Stimulated activated CD4-positive, alpha-beta T cell treated with anti-CD3 and anti-CD28 coated beads, Interleukin-12 subunit alpha, Interleukin-12 subunit beta, amount 100 ng/mL, for 4 hours (primary cell): ENCODE results near the gene CCDC74B.
"Not testable (repeated sequence)": the region's sequence is repeated elsewhere in the genome, so short reads cannot be mapped to it uniquely, and the experiment has no call there.

Source experiments
- DNase-seq: peaks from one replicate; pipeline ENCODE4 v3.0.0-alpha.2; 2020

Gene CCDC74B

DNA sequence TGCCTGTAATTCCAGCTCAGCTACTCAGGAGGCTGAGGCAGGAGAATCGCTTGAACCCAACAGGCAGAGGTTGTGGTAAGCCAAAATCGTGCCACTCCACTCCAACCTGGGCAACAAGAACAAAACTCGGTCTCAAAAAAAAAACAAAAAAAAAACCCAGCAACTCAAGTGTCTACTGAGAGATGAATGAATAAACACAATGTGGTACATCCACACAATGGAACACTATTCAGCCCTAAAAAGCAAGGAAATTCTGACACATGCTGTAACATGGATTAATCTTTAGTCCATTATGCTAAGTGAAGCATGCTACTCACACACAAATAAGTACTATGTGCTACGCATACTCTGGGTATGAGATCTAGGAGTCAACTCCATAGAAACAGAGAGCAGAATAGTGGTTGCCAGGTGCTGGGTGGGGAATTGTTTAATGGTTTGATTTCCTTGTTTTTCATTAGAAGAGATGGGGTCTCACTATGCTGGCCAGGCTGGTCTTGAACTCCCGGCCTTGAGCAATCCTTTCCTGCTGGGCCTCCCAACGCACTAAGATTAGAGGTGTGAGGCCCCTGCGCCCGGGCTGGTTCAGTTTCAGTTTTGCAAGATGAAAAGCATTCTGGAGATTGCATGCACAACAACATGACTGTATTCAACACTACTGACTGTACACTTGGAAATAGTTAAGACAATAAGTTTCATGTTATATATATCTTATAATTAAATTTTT lies 20.5 kb upstream of the CCDC74B start:
- DNase-seq = no peak

DNA sequence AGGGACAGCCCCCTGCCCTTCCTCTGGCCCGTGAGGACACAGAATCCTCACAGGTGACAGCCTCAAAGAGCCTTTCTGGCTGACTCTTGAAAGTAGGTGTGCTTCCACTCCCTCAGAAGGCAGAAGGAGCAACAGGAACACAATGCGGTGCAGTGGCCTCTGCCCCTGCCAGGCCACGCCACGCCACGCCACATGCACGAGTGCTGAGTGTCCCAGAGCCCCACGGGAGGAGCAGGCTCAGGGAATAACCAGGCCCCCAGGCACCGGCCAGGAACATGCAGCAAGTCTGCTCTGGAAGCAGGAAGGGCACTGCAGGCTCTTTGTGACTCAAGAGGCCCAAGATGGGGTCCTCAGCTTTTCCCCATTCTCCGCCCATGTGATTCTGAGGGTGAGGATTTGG lies 18.1 kb upstream of the CCDC74B start:
- no peak for DNase-seq

DNA sequence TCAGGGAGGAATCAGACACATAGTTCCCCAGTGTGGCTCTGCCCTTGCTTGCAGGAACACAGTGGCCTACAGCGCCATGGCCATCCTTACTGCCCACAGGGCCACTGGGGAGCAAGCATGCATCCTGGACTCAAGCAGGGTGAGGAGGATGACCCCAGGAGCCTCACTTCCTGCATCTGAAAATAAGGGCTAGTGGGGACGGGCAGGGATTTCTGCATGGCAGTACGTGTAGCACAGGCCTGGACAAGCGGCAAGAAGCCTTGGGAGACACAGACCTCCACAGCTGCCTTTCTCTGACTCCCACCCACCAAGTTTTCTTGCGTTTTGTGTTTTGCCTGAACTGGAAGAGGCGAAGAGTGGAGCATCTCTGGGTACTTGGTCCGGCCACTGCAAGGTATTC lies 17.6 kb upstream of the CCDC74B start:
- not testable (repeated sequence) for DNase-seq

DNA sequence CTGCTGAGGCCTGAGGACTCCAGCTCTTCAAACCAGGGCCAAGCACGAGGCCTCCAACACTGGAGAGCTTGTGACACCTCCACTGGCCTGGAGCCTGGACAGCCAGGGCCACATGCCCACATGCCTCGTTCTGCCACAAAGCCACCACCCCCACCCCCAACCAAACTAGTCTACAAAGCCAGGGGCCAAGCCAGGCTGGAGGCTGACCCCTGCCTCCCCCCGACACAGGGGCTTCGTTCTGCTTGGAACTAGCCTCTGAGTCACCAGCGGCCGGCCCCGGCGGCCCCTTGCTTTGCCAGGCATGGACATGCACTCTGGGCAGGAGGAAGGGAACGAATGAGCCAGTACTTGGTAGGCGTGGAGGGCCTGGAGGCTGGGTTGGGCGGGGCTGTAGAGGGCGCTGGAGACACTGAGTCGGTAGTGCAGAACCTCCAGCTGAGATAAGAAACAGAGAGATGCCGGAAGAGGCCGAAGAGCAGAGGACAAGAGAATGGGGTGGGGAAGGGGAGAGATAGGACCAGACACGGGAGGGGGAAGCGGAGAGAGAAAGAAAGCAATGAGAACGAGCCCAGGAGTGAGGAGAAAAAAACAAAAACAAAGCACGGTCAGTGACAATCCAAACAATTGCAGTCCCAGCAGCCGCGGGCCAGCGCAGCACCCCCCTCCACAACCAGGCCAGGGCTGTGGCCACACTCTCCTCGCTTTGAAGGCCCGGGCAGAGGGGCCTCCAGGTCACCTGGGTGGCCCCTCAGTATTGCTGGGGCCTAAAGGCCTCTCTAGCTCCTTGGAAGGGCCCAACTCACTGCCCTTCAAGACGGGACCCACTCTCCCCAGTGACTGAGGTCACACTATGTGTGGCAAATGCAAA lies 16.2 kb upstream of the CCDC74B start:
- DNase-seq = not testable (repeated sequence)

DNA sequence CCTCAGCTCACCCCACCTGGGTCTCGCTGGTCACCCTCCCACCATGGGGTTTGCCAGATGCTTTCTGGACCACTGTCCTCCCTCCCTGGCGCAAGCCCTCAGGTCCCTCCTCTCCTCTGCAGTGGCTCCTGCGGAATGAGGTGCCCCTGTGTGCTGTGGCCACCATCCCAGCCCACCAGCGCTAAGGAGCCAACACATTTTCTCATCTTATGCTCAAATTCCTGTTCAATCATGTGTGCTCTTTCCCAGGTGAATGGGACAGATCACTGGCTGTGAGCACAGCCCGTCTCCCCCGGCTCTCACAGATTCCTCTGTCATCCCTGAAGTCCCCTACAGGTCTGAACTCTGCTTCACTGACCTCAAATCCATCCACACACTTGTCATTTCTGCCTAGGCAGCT lies 15.2 kb upstream of the CCDC74B start:
- DNase-seq = no peak

DNA sequence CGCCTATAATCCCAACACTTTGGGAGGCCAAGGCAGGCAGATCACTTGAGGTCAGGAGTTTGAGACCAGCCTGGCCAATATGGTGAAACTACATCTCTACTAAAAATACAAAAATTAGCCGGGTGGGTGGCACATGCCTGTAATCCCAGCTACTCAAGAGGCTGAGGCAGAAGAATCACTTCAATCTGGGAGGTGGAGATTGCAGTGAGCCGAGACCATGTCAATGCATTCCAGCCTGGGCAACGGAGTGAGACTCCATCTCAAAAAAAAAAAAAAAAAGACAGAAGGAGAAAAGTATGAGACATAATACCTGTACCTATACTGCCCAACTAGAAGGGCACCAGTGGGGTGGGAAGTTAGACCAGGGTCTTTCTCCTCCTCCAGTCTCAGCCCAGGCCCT lies 14.5 kb upstream of the CCDC74B start:
- not testable (repeated sequence) for DNase-seq

DNA sequence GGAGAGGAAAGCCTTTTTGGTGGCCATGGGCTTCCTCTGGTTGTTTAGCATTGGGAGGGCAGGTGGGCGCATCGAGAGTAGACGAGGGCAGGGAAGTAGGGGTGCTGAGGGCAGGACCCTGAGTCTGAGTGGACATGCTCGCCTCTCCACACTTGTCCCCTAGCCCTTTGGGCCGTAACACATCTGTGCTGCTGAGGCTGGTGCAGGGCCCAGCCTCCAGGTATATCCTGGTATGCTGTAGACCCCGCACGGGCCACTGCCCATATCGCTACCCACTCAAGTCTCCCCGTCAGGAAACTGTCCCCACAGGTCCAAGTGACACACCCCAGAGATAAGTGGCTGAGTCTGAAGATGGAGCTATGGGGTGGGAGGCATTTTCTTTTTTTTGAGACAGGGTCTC lies 13.7 kb upstream of the CCDC74B start:
- DNase-seq = no peak

DNA sequence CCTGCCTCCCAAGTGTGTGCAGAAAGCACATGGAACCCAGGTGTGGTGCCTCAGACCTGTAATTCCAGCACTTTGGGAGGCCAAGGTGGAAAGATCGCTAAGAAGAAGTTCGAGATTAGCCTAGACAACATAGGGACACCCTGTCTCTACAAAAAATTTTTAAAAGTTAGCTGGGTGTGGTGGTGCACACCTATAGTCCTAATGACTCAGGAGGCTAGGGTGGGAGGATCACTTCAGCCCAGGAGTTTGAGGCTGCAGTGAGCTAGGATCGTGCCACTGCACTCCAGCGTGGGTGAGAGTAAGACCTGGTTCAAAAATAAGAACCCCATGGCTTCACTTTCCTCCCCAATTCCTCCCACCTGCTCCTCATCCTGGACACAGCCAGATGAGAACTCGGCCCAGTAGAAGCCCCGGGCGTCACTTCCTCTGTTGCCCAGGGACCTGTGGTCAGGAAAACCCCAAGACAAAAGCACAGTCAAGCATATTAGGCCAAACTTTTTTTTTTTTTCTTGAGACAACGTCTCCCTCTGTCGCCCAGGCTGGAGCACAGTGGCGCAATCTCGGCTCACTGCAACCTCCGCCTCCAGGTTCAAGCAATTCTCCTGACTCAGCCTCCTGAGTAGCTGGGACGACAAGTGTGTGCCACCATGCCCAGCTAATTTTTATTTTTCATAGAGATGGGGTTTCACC lies 13.1 kb upstream of the CCDC74B start:
- not testable (repeated sequence) for DNase-seq

DNA sequence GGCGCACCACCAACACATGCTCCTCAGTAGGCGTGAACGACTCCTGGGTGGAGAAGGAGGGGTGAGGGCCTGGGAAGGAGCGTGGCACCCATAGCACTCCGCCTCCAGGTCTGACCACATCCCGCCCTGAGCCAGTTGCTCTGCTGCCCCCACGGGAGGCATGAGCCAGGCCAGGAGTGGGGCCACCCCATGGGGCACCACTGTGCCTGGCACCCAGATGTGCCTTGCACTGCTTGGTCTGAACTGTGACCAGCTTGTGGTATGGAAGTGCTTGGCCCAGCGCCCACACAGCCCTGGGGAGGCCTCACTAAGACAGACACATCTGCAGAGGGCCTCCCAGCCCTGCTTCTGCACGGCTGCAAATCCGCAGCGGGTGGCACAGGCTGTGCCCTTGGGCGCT lies 12.4 kb upstream of the CCDC74B start:
- not testable (repeated sequence) for DNase-seq

DNA sequence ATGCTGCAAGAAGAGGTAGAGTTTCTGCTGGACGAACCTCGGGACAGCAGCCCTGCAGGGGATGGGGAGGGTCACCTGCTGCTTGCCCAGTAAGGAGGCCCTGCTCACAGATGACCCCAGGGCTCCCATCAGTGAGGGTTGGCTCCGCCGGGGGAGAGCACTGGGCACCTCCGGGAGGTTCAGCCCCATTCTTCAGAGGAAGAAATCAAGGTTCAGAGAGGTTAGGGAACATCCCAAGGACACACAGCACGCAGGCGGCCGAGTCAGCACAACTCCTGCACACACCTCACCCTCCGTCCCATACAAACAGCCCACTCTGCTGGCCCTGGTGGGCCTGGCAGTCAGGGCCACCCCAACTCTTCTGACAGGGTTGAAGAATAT lies 11.7 kb upstream of the CCDC74B start:
- DNase-seq = no peak

DNA sequence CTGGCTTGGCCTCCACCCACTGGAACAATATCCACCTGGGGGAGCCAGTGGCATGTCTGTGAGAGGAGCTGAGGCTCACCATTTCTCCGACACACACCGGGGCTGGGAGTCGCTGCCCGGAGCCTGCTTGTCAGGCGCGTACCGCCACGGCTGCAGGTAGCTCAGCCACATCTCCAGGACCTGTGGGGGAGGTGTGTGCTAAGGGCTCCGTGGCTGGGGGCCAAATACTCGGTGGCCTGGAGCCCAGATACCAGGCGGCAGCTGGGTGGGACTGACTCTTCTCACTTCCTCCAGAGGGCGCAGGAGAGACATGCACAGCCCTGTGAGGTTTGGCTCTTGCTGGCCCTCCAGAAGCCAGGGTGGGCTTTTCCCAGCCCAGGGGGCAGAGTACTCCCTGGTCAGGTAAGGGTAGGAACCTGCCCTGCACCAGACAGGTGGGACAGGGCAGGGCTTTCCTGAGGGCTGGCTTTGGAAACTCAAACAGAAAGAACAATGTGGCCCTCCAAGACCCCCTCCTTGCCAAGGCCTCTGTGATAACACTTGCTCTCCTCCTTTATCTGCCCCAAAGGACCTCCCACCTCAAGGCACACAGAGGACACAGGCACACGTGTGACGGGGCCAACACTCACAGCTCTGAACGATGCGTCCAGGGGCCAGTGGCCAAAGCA lies 11.2 kb upstream of the CCDC74B start:
- not testable (repeated sequence) for DNase-seq

DNA sequence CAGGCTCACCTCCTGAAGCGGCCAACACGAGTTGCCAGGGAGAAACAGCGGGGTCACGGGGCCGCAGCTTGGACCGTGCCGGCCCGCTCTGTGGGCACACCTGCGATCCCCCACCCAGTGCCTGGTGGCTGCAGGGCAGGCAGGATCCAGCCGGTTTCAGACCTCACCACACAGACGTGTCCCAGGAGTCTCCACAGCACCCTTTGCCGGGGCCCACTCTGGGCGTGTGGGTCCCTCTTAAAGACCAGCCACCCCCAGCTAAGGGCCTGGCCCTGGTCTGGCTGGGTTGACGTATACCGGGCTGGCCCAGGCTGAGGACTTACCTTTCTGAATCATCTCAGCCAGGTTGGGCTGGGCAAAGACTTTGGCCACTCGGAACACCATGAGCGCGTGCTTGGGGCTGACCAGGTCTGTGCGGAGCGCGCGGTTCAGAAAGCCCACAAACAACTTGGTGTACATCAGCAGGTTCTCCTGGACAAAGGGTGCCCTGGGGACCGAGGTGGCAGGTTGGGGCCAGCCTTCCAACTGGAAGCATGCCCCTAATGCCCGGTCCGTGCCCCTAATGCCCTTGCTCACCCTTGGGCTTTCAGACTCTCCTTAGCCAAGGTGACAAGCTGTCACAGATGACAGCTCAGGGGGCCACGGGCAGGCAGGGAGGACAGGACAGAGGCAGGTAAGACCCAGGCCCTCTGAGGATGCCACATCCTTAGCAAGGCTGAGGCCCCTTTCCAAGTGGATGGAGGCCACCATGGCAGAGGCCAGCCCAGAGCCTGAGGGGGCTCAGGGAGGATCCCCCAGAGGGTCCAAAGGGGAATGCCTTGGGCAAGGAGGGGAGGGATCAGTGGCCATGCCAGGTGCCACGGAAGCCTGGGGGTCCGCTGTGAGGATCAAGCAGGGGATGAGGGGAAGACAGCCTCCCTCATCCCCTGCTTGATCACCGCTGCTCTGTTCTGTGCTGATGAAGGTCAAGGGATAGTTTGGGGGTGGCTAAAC lies 10.2 kb upstream of the CCDC74B start:
- DNase-seq = no peak

DNA sequence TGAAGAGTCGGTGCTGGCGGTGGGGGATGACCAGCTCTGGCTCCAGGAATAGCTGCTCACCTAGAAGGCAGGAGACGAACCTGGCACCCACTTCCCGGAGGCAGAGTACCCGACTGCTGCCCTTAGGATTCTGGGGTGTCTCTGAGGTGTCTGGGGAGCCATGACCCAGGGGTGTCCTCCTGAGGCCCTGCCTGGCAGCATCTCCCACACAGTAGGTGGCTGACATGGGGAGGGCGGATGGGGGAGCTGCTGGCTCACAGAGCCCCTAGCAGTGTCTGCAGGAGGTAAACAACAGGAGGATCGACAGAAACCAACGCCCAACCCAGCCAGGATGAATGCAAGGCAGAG lies 9.5 kb upstream of the CCDC74B start:
- not testable (repeated sequence) for DNase-seq

DNA sequence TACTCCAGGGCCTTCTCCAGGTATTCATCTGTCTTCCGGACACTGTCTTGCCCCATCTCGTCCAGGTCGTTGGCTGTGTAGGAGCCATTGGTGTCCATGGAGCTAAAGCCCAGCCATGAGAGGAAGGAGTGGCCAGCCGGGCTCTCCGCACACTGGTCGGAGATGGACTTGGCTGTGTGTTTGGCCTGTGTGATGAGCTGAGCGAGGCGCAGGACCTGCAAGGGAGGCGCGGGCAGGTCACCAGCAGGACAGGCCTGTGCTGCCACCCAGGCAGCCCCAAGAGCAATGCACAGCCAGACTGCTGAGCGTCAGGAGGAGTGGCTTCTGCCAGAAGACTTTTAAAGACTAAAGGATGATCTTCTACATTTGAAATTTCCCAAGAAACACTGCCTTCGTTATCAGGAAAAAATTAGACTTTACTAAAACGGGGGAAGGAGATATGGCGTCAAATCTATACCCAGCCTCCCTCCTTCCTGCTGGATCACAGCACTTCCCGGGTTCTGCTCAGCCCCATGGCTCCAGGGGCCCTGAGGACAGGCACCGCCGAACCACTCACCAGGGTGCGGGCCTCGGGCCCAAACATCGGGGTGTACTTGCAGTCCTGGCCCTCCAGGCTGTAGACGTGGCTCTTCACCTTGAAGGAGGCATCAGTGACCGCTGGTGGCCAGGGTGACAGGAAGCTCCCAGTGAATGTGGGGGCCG lies 9.0 kb upstream of the CCDC74B start:
- not testable (repeated sequence) for DNase-seq

DNA sequence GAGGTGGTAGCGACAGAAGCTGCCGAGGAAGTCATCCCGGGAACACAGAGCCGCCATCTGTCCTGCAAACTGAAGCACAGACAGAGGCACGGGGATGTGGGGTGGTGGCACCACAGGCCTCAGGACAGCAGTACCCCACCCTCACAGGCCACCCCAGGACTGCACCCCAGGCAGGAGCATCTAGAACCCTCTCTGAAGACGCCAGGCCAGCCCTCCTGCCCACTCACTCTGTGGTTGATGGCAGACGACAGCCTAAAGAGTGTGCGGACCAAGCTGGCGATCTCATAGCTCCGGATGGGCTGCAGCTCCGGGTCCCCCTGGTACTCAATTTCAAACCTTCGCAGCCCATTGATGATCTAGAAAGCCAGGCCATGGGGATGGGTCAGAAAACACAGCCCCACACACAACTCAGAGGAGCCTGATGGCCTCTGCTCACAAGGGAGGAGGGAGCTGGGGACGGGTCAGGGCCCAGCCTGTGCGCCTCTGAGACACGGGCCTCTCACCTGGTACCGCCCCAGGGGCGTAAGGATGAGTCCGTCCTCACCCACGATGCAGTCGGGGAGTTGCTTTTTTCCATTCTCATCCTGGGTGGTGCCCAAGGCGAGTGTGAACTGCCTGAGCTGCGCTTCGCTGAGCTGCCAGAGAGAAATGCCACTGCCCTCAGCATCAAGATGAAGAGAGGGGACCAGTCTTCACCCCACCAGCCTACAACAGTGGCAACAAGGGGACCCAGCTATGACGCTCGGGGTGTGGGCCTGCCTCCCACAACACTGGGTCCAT lies 8.1 kb upstream of the CCDC74B start:
- DNase-seq = no peak

DNA sequence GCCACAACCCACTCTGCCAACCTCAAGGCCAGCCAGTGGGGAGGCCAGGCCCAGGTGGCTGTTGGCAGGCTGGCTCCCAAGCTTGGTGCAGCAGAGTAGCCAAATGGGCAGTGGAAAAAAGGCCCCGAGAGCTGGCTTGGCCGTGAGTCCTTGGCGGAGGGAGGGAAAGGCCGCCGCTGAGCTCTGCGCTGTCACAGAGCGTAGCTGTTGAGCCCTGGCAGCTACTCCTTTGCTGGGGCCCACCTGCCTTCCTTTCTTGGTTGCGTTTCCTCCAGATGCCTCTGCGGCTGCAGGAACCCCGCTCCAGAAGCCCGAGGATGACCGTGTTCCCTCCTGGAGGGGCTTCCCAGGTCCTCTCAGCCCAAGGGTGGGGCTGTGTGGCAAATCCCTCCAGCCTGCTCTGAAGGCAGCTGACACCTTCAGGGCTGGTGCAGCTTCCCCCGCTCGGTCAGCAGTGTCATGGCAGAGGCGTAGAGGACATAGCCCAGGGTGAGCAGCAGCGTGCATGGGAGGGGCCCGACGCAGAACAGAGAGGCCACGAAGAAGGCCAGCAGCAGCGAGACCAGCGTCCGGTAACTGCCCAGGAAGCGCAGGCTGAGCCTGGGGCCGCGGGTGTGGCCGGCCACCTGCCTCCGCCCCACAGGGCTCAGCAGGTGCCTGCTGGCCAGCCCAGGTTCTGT lies 7.4 kb upstream of the CCDC74B start:
- not testable (repeated sequence) for DNase-seq

DNA sequence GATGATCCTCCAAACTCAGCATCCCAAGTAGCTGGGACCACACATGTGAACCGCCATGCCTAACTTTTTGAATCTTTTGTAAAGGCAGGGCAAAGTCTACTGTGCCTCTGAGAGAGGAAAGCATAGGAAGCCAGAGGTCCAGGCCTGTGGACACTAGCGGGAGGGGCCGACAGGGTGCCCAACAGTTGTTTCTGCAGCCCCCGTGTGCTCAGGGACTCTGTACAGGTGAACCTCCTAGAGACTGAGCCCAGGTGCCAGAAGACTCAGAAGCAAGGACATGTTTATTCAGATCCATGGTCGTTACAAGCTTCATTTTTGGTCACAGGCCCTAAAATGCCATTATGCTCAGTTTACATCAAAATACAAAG lies 6.2 kb upstream of the CCDC74B start:
- DNase-seq = not testable (repeated sequence)

DNA sequence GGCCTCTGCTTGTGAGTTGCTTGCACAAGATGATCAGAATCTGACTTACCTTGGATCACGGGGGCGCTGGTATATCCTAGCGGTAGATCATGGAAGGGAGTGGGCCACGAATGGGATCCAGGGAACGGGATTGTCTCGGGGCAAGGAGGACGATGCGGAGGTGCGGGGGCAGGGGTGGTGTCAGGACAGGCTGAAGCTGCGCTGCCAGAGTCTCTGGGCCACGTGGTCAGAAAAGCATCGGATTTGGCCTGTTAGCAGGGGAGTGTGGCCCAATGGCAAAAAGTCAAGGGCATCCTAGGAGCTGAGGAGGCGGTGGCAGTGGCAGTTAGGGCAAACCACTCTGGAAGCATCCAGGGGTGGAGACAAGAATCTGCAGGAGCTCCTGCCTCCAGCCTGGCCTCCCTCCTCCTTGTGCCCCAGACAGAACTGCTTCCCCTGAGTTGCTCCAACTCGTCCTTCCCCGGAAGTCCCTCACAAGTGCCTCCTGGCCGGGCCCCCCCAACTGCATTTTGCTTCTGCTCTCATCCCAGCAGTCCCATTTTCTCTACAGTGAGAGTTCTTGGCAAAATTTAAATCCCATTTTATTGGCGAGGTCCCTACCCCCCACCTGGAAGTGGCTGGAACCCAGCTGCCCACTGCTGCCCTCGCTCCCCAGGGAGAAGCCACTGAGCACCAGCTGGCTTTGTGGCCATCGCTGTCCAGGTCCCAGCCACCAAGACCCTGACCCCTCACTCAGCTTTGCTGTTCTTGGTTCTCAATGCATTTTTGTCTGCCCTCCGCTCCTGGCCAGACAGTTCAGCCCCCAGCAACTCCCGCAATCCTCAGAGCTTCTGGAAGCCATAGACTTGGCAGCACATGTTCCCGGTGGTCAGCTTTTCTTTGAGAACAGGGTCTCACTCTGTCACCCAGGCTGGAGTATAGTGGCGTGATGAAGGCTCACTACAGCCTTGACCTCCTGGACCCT lies 5.6 kb upstream of the CCDC74B start:
- DNase-seq = no peak

DNA sequence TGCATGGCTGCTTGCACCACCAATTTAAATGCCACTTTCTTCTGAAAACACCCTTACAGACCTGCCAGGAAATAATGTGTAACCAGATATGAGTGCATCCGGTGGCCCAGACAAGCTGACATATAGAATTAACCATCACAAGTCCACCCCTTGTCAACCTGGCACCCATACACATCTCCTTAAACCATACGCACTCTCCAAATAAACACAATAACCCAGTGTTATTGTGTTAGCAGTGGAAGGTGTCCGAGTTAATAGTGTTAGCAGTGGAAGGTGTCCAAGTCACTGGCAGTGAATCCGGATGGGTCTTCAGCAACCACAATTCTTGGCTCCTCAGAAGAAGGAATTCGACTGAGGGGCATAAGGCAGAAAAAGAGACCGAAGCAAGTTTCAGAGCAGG lies 3.6 kb upstream of the CCDC74B start:
- DNase-seq = not testable (repeated sequence)
